Measurements from ENCODE around the gene MSANTD1.

The MSANTD1 gene

DNA sequence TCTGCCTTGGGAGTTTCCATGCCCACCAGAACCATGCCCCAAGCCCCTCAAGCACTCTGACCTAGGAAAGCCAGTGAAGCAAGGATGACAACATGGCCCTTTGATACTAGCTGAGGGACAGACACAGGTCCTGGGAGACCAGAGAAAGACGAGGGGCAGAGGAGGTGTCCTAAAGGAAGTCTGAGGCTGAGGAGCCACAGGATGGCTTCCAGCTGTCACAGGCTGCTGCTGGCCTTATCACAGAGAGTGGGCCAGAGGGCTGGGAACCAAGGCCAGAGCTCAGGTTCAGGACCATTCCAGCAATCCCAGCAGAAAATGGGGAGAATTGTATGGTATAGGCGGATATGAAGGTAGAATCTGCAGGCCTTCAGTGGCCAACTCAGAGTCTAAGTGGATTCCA is 31.7 kb upstream of the MSANTD1 start:
- no peak for DNase-seq

DNA sequence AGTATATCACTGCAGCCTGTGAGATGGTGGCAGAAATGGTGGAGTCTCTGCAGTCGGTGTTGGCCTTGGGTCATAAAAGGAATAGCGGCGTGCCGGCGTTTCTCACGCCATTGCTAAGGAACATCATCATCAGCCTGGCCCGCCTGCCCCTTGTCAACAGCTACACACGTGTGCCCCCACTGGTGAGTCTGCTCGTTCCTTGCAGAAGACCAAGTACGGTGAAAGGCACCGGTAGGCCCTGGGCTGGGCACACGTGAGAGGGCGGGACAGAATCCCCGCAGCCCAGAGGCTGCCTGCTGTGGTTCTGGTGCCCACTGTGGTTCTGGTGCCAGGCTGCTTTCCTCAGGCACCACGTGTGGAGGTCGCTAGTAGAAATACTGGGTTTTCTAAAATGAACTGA is 31.2 kb upstream of the MSANTD1 start:
- no peak for DNase-seq

DNA sequence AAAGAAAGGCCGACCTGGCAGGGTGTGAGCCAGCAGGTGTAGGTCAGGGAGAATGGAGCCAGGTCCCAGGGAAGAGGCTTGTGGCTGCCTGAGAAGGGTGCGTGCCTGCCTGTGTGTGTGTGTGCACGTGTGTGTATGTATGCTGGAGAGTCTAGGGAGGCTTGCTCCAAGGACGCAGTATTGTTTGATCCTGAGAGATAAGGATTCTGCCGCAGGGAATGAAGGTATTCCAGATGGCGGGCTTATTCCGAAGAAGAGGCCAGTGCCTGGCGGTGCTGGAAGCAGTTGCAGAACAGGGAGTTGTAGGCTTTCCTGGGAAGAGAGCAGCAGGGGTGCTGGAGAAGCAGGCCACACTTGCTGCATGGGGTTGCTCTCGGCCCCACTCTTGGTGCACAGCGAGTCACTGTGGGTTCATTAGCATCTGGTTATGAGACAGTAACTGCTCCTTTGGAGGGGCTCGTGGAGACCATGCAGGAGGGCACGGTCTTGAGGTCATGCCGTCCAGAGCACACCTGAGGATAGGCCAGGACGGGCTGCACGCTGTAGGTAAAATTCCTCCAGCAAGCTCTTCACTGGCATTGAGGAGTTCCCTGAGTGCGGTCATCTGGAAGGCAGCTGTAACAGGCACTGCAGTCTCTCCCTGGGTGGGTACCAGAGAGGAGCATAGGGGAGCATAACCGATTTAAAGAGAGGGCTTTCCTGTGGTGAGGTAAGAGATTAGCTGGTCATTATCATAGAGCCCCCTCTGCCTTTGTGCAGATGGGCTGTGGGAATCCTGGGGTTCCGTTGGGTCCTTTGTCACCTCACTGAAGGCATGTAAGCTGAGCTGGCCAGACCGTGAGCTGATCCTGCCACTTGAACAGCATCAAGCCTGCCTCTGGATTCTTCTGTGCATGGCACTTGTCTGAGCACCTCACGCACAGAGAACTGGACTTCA is 29.9 kb upstream of the MSANTD1 start:
- no peak for DNase-seq

DNA sequence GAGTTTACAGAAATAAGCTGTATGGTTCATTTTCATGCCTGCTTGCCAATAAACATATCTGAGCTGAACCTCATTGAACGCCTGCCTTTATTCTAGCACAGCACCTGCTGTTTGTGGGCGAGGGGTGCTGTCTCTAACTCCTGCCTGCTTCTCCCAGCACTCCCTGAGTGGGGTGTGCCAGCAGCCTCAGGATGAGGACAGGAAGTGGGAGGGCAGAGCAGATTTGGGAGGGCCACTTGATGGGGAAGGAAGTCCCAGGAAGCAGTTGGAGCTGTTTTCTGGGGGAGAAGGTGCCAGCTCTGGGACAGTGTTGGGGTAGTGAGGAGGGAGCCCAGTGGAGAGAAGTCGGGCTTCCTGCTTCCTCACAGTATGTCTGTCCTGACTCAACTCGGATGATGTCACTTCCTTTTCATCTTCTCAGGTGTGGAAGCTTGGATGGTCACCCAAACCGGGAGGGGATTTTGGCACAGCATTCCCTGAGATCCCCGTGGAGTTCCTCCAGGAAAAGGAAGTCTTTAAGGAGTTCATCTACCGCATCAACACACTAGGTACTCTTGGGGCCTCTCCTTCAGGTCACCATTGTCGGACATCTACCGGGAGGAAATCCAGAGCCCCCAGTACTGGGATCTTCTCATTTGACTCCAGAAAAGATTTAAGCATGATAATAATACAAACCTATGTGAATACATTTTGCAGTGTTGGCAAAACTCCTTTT is 29.0 kb upstream of the MSANTD1 start:
- no peak for DNase-seq

GRCh38 chr4:3220476-3221183 is 28.3 kb upstream of the MSANTD1 start:
- no peak for DNase-seq

- no peak for DNase-seq
Observed at GRCh38 chr4:3221184-3221494, 27.8 kb upstream of the MSANTD1 start.

DNA sequence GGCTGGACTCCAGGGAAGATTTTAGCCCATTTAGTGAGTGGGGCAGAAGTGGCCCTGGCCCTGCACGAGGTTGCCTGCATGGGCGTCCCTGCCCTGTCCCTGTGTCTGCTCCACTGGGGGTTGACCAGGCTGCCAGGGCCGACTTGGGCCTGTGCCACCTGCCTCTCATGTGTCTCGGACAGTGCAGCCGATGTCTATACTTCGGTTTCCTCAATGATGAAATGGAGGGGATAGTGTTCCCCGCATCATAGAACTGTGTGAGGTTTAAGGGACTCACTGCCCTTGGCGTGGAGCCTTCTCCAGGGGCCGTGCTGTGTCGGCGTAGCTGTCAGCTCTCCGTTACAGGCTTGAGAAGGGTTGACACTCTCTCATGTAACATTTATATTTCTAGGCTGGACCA is 27.0 kb upstream of the MSANTD1 start:
- no peak for DNase-seq

GRCh38 chr4:3223346-3223745 is 25.6 kb upstream of the MSANTD1 start:
- DNase-seq, result no peak

GRCh38 chr4:3223956-3224748 is 24.8 kb upstream of the MSANTD1 start:
- no peak for DNase-seq

DNA sequence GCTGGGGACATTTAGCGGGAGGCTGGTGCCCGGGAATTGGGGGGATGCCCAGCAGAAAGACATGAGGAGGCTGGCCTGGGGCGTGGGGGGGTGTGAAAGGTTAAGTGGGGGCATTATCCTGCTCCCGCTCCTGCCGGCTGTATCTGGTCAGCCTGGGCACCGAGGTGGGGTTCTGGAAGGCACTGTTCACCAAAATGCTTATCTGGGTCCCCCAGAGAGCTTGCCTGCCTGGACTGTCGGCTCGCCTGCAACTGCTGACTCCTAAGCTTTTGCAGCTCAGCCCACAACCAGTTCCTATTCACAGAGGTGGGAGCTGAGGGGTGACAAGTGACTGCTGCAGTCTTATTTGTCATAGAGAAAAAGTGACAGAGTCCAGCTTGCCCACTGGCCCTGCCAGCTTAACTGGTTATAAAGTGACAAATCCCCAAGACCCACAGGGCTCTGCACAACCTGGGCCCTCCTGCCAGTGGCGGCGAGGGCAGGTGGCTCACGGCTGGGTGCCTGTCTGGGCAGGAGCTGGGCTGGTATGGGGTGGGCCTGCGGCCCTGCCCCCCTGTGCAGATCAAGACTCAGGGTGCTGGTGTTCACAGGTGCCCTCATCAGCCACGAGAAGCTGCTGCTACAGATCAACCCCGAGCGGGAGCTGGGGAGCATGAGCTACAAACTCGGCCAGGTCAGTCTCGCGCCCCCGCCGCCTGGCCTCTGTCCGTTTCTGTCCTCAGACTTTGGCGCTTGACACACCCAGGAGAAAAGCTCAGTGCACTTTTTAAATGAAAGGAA is 23.7 kb upstream of the MSANTD1 start:
- no peak for DNase-seq

DNA sequence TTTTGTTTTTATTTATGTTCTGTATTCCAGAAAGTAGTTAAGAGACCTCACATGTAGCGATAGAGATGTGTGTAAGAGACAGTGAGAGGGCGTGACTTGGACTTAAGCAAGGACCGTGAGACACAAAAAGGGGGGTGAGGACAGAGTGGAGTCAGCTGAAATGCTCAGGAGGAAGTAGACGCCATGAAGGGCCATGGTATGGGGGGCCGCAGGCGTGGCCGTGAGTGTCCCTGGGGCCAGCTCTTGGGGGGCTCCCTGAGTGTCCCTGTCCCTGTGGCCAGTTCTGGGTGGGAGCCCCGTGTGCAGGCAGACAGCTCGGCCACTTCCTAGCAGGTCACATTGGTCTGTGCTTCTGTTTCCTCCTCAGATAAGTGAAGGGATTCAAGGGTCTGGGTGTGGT is 23.0 kb upstream of the MSANTD1 start:
- DNase-seq, result no peak

DNA sequence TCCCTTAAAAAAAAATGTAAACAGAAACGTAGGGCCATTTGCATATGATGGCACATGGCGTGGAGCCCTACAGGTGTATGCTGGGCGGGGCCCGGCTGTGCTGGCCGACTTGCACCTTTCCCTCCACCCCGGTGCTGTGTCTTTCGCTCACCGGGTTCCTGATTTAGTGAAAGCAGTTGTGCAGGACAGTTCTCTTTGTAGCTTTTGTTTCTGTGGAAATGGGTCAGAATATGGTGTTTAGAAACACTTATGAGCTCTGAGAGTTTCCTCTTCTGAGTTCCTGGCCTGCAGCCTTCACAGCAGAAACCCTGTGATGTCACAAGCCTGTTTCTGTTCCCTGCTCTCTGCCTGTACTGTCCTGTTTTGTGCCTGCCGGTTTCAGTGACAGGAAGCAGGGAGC is 22.5 kb upstream of the MSANTD1 start:
- no peak for DNase-seq

- DNase-seq, result no peak
Observed at GRCh38 chr4:3226944-3227343, 22.0 kb upstream of the MSANTD1 start.

DNA sequence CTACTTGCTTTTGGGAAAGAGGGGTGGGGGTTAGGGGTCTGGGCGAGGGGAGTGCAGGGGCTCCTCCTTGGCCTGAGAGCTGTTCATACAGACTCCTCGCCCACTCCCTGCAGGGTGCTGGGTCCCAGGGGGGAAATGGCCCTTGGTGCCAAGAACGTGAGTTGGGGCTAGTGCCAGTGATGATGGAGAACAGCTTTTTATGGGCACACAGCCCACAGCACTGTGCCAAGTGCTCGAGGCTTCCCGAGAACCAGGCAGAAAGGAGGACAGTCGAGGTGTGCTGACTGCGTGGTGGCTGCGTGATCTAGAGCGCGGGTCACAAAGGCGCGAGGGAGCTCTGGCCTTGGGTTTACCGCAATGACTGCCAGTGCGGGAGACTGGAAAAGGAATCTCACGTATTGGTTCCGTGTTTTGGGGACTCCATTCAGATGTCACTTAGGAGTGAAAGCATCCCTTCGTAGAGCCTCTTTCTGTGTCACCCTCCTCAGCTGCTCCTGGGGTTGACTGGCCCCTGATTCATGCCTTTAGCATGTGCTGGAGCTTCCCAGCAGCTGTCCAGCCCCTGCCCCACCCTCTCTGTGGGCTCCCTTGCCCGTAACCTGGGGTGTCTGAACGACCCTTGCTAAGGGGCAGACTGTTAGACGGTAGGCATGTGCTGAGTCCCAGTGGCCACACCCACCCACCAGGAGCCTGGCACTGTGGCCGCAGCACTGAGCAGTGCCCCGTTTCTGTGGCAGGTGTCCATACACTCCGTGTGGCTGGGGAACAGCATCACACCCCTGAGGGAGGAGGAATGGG is 20.9 kb upstream of the MSANTD1 start:
- DNase-seq, result no peak

DNA sequence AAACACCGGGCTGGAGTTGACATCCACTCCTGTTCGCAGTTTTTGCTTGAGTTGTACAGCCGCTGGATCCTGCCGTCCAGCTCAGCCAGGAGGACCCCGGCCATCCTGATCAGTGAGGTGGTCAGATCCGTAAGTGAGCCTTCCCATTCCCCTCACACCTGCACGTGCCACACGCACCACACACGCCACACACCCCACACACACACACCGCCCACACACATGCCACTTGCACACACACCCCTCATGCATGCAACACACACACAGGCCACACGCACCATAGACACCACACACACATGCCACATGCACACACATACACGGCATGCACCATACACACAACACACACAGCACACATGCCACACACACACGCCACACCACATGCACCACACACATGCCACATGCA is 20.1 kb upstream of the MSANTD1 start:
- DNase-seq, result no peak

GRCh38 chr4:3229328-3229727 is 19.6 kb upstream of the MSANTD1 start:
- no peak for DNase-seq

DNA sequence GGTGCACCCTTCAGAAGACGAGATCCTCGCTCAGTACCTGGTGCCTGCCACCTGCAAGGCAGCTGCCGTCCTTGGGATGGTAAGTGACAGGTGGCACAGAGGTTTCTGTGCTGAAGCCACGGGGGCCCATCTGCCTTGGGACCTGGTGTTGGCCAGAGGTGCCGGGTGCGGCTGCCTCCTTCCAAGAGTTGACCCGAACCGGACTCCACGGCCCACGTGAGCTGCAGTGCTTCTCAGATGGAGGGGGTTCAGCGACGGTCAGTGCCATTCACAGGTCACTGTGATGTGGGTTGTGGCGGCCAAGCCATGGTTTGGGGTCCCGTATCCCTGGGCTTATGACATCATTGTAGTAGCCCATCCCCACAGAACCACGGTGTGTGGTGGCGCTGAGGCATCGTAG is 19.0 kb upstream of the MSANTD1 start:
- DNase-seq, result no peak

DNA sequence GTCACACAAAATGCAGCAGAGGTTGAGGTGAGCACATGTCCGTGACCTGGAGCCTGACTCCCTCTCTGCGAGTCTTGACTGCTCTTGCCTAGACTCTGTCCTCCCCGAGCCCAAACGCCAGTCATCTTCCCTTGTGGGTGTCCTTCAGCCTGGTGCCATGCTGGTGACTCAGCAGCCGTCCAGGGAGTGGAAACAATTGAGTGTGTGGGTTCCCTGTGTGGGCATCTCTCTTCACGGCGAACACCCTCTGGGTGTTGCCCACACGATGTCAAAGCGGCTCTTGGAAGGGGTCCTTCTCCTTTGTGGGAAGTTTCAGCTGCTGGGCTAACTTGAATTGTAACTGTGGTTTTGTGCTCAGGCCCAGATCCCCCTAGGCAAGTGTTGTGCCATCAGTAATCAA is 17.5 kb upstream of the MSANTD1 start:
- no peak for DNase-seq

GRCh38 chr4:3232001-3232400 is 17.0 kb upstream of the MSANTD1 start:
- DNase-seq, result no peak

- DNase-seq, result no peak
Observed at GRCh38 chr4:3232871-3233271, 16.1 kb upstream of the MSANTD1 start.

DNA sequence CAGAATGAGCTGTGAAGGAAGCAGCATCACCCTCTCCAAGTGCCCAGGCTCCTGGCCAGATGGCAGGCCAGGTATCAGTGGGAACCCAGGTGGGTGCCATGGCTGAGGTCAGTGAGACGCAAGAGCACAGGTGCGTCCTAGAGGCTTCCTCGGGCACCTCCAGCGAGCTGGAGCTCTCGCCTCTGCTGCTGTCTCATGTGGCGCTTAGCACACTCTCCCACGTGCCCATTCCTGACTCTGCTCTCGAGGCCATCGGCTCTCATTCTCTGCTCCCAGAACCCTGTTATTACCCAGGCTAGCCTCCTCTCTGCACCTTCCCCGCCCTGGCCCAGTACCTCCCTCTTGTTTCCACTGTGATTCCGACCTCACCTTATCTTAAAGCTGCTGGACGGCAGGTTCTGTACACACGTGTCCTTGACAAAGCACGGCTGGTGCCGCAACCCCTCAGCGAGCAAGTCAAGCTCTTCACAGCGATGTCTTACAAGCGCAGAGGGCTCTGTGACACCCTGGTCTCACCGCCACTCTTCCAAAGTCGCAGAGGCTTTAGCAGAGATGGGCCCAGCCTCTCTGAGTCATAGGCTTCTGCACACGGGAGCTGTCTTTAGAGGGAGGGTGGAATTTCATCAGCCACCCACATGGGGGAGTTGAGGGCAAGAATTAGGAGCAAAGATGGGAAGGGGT is 15.4 kb upstream of the MSANTD1 start:
- no peak for DNase-seq
